ENCODE results near the gene ZBTB2.

DNA sequence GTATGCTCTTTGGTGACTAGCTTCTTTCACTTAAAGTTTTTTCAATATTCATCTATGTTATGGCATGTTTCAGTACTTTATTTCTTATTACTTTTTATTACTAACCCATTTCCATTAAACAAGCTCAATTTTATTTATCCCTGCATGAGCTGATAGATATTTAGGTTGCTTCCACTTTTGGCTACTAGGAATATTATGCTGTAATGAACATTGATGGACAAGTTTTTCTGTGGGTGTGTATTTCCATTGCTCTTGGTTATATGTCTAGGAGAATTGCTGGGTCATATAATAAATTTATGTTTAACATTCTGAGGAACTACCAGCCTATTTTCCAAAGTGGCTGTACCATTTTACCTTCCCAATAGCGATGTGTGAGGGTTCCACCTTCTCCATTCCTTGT lies 69.9 kb downstream of the ZBTB2 start:
- no peak for TF ChIP-seq POLR2A (IDR thresholded peaks at IDR 0.05; ENCODE audit: low read depth, low read length)
- TF ChIP-seq POLR2AphosphoS5 (IDR thresholded peaks at IDR 0.05; ENCODE audit: low read depth, low read length): no peak
- no peak for TF ChIP-seq TAF1 (IDR thresholded peaks at IDR 0.05; ENCODE audit: low read depth, low read length)
- no peak for TF ChIP-seq SPI1 (IDR thresholded peaks at IDR 0.05; ENCODE audit: low read depth, low read length)
- TF ChIP-seq PAX5 (IDR thresholded peaks at IDR 0.05; ENCODE audit: insufficient read depth, low read length, severe bottlenecking): no peak
- no peak for TF ChIP-seq POU2F2 (IDR thresholded peaks at IDR 0.05; ENCODE audit: low read depth, low read length)

Data from GM12891 (cell line).